AG09319 (cell line): ENCODE results near the gene IL16.

ENCODE experiments used
- DNase-seq: peaks from one replicate; pipeline ENCODE4 v3.0.0-alpha.2; 2010; ENCODE audit warnings: low read depth; ENCODE audit errors: extremely low read depth
- TF ChIP-seq, protein P1 (sequence below): IDR thresholded peaks from 2 replicates; pipeline ENCODE4 v1.5.1; 2011; ENCODE audit warnings: low read depth, mild to moderate bottlenecking, inconsistent platforms, low read length, moderate library complexity

Gene IL16

DNA sequence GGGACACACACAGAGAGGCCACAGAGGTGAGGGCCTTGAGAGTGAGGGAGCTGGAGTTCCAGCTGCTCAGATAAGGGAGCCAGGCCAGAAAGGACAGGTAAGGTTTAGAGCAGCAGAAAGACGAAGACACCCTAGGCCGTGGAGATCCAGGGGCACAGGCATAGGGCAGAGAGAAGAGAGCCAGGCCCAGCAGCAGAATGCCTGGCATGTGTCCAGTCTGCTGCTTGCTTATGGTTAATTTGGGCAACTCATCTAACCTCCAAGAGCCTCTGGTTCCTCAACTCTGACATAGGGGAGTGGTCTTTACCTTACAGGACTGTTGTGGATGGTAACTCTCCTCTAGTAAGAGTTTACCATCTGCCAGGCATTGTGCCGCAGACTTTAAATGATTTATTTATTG, 91.4 kb downstream of the IL16 start:
- TF ChIP-seq, protein P1, sequence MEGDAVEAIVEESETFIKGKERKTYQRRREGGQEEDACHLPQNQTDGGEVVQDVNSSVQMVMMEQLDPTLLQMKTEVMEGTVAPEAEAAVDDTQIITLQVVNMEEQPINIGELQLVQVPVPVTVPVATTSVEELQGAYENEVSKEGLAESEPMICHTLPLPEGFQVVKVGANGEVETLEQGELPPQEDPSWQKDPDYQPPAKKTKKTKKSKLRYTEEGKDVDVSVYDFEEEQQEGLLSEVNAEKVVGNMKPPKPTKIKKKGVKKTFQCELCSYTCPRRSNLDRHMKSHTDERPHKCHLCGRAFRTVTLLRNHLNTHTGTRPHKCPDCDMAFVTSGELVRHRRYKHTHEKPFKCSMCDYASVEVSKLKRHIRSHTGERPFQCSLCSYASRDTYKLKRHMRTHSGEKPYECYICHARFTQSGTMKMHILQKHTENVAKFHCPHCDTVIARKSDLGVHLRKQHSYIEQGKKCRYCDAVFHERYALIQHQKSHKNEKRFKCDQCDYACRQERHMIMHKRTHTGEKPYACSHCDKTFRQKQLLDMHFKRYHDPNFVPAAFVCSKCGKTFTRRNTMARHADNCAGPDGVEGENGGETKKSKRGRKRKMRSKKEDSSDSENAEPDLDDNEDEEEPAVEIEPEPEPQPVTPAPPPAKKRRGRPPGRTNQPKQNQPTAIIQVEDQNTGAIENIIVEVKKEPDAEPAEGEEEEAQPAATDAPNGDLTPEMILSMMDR = no peak
- DNase-seq = no peak

DNA sequence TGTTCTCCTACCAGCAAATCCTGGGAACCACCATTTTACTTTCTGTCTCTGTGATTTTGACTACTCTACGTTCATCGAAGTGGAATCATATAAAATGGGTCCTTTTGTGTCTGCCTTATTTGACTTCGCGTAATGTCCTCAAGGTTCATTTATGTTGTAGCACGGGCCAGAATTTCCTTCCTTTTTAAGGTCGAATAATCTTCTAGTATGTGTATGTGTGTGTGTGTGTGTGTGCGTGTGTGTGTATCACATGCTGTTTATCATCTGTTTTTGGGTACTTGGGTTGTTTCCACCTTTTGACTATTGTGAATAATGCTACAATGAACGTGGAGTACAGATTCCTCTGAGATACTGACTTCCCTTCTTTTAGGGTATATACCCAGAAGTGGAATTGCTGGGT, 91.9 kb downstream of the IL16 start:
- DNase-seq = no peak
- TF ChIP-seq, protein P1 = no peak

DNA sequence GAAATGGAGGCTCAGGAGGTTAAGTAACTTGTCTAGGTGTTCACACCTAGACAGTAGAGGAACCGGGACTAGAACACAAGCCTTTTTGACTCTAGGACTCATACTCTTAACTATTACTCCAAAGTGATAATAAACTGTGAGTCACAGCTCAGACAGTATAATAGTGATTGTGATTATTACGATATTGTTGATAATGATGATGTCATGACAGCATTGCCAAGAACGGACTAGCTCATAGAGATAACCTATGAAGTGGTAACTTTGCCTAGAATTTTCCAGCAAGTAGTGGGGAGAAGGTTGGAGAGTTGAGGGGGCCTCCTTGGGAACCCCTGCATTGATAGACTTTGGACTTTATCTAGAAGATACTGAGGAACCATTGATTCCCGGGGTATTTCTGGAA, 93.2 kb downstream of the IL16 start:
- DNase-seq = no peak
- TF ChIP-seq, protein P1 = no peak

DNA sequence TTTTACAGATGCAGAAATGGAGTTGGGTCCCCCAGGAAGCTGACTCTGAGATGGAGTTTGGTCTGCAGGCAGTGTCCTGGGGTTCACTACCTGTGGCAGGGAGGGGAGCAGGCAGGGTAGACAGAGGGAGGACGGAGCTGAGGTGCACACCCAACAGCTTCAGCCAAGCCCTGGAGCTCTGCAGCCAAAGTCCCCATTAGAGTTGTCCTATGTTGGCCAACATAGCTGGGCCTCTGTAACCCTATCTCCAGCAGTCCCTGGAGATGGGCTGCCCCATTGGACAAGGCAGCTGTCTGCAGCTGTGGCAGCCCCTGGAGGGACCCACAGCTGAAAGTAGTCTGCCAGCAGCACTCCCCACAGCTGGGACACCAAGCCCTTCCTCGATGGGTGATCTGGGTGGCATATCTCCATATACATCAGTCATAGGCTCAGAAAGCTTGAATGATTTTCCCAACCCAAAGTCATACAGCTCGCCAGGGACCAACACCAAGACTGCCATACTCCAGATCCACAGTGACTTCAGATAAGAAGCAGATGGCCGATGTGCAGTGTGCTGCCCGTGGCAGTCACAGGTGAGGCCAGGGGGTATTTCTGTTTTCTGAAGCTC, 95.3 kb downstream of the IL16 start:
- TF ChIP-seq, protein P1 = no peak
- DNase-seq = no peak

DNA sequence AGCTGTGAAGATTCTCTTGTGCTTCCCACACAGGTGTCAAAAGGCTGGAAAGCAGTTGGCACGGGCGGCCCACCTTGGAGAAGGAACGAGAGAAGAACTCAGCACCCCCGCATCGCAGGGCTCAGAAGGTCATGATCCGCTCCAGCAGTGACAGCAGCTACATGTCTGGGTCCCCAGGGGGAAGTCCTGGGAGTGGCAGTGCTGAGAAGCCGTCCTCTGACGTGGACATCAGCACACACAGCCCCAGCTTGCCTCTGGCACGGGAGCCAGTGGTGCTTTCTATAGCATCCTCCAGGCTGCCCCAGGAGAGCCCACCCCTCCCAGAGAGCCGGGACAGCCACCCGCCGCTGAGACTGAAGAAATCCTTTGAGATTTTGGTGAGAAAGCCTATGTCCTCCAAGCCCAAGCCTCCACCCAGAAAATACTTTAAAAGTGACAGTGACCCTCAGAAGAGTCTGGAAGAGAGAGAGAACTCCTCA, 95.9 kb downstream of the IL16 start:
- TF ChIP-seq, protein P1 = no peak
- DNase-seq = no peak

DNA sequence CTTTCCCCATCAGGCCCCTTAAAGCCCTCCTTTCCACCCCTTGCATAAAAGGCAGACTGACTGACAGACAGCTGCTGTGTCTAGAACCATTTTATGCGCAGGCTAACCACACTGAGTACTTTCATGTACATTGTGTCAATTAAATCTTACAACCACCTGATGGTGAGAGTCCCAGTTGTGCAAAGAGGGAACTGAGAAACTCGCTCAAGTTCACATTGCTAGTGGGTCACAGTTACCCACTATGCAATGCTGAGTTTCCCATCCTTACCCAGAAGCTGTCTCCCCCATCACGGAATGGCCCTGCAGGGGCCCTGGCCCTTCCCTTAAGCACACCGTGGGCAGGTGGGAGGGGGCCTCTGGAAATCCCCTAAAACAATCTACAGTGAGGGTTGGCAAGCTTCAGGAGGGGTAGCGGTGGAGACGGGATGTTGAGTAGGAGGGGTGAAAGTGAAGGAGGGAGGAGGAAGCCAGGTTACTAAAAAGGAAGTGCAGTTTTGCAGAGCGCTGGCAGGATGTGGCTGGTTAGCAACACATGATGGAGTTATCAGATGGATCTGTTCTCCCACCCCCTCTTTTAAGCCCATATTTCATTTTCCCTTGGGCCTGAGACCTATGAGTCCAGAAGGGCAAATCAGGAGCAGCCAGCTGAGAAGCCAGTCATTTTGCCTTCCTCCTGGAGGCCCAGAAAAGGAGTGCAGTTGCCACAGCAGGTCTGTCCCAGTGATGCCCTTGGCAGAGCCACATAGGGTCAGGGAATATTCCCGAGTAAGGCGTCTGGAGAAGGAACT, 97.2 kb downstream of the IL16 start:
- no peak for DNase-seq
- TF ChIP-seq, protein P1 = no peak

DNA sequence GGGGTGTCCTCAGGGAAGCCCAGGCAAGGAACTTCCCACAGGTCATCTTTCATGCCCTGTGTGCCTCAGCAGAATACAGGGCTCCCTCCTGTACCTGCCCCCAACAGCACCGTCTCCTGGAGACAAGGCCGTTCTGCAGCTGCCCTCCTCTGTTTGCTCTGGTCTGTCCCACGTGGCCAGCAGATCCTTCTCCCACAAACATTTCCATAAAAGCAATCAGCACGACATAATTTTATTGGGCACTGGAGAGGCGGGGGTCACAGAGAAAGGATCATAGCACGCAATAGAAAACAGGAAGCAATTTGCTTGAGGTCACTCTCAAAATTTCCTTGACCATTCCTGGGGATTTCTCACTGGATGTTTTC, 97.8 kb downstream of the IL16 start:
- DNase-seq = no peak
- TF ChIP-seq, protein P1 = no peak
